PFSK-1 (cell line): ENCODE data around the gene OR5AU1.

Experiments
- FOXP2 ChIP-seq: optimal IDR thresholded peaks from 2 replicates; pipeline ENCODE3; 2011; ENCODE audit warnings: borderline replicate concordance, control low read depth, inconsistent platforms; ENCODE audit not compliant: insufficient read depth; ENCODE audit errors: extremely low read length, extremely low read depth
- POLR2AphosphoS5 ChIP-seq: IDR thresholded peaks from 2 replicates; pipeline ENCODE4 v1.6.1; 2012; ENCODE audit warnings: low read depth, mild to moderate bottlenecking, control low read depth, low read length, moderate library complexity
- SIN3A ChIP-seq: IDR thresholded peaks from 2 replicates; pipeline ENCODE4 v1.6.1; 2012; ENCODE audit warnings: mild to moderate bottlenecking, low read length, moderate library complexity, borderline replicate concordance; ENCODE audit not compliant: insufficient read depth
- TAF1 ChIP-seq: IDR thresholded peaks from 2 replicates; pipeline ENCODE4 v1.6.1; 2012; ENCODE audit warnings: low read length, control low read depth, borderline replicate concordance; ENCODE audit not compliant: insufficient read depth
- TF ChIP-seq, protein P1 (sequence below), 2 experiments: IDR thresholded peaks; 2 replicates each; pipeline versions ENCODE4 v1.6.1 to v1.8.0; 2011 to 2012; ENCODE audit warnings: low read depth in 2 of 2, low read length in 2 of 2, control low read depth in 1 of 2, inconsistent platforms in 1 of 2, mild to moderate bottlenecking in 1 of 2, moderate library complexity in 1 of 2; ENCODE audit not compliant: insufficient read depth in 1 of 2

The OR5AU1 gene

GRCh38 chr14:21194597-21194996 lies 38.7 kb upstream of the OR5AU1 start:
- TF ChIP-seq POLR2AphosphoS5 (no peak), TAF1 (no peak), FOXP2 (no peak), SIN3A (no peak)
- TF ChIP-seq, protein P1, sequence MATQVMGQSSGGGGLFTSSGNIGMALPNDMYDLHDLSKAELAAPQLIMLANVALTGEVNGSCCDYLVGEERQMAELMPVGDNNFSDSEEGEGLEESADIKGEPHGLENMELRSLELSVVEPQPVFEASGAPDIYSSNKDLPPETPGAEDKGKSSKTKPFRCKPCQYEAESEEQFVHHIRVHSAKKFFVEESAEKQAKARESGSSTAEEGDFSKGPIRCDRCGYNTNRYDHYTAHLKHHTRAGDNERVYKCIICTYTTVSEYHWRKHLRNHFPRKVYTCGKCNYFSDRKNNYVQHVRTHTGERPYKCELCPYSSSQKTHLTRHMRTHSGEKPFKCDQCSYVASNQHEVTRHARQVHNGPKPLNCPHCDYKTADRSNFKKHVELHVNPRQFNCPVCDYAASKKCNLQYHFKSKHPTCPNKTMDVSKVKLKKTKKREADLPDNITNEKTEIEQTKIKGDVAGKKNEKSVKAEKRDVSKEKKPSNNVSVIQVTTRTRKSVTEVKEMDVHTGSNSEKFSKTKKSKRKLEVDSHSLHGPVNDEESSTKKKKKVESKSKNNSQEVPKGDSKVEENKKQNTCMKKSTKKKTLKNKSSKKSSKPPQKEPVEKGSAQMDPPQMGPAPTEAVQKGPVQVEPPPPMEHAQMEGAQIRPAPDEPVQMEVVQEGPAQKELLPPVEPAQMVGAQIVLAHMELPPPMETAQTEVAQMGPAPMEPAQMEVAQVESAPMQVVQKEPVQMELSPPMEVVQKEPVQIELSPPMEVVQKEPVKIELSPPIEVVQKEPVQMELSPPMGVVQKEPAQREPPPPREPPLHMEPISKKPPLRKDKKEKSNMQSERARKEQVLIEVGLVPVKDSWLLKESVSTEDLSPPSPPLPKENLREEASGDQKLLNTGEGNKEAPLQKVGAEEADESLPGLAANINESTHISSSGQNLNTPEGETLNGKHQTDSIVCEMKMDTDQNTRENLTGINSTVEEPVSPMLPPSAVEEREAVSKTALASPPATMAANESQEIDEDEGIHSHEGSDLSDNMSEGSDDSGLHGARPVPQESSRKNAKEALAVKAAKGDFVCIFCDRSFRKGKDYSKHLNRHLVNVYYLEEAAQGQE (IDR thresholded peaks at IDR 0.05; ENCODE audit: insufficient read depth in 1 of 2, low read depth in 2 of 2, low read length in 2 of 2) = no peak

- TF ChIP-seq, protein P1 (IDR thresholded peaks at IDR 0.05; ENCODE audit: insufficient read depth in 1 of 2, low read depth in 2 of 2, low read length in 2 of 2) = no peak
- TF ChIP-seq SIN3A (no peak), FOXP2 (no peak), TAF1 (no peak), POLR2AphosphoS5 (no peak)
Observed at GRCh38 chr14:21192875-21193535, 37.1 kb upstream of the OR5AU1 start.

DNA sequence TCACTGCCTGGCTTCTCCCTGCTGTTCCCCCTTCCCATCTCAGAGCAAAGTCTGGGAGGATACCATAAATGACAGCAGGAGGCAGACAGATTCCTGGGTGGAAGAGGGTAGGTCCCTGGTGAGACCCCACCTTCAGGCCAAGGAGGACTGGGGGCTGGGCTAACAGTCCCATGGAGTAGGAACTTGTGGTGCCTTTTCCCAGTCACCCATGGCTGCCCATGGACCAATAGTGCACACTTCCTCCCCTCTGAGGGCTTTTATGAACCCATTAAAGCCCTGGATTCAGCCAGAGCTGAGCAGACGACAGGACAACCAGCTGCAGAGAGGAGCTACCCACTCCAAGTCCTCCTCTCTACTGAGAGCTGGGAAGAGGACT lies 36.6 kb upstream of the OR5AU1 start:
- TF ChIP-seq POLR2AphosphoS5 (no peak), TAF1 (no peak), SIN3A (no peak), FOXP2 (no peak)
- TF ChIP-seq, protein P1 (IDR thresholded peaks at IDR 0.05; ENCODE audit: insufficient read depth in 1 of 2, low read depth in 2 of 2, low read length in 2 of 2) = no peak

DNA sequence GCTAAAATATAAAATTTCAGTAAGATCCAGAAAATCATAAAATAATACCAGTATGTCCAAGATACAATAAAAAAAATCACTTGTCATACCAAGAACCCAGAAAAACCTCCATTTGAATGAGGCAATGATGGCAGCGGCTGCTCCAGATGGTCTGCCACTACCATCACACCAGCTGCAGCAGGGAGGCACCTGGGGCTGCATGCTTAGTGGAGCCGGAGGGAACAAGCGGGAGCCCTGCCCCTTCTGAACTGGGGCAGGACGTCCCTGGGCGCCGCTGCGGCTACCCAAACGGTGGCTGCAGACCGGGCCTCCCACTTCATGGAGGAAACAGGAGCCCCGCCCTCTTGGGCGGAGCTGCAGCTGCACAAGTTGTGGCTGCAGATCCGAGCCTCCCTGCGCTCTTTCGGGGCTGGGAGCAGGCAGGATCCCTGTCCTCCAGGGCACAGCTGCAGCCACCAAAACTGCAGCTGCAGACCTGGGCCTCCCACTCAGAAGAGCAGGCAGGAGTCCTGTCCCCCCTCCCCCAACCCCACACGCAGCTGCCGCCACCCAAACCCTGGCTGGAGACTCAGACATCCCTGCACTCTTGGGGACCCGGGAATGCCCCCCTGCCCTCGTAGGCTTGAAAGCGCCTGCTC lies 36.1 kb upstream of the OR5AU1 start:
- TF ChIP-seq TAF1 (no peak), POLR2AphosphoS5 (no peak), SIN3A (no peak), FOXP2 (no peak)
- TF ChIP-seq, protein P1 (IDR thresholded peaks at IDR 0.05; ENCODE audit: insufficient read depth in 1 of 2, low read depth in 2 of 2, low read length in 2 of 2) = no peak
